GM10248 (cell line): ENCODE data around the gene USP10.

Experiments
- CTCF ChIA-PET: fragments of 300-600 bp; sonication (Branson Sonifier 250); formaldehyde crosslinking; extraction: SDS; loops from one replicate; lab custom pipeline; 2021; ENCODE audit warnings: antibody characterized with exemption; lab: Yijun Ruan, JAX
- POLR2A ChIA-PET: fragments of 350-650 bp; sonication (Branson Sonifier 250); formaldehyde crosslinking; extraction: SDS; loops from one replicate; lab custom pipeline; 2020; ENCODE audit warnings: antibody characterized with exemption; lab: Yijun Ruan, JAX
- DNase-seq: peaks from one replicate; pipeline ENCODE4 v3.0.0; 2012; ENCODE audit errors: extremely low spot score
- TF ChIP-seq, protein P1 (sequence below): IDR thresholded peaks from 2 replicates; pipeline ENCODE4 v1.5.1; 2012; ENCODE audit warnings: mild to moderate bottlenecking, low read depth; ENCODE audit errors: extremely low read depth, missing control alignments, control extremely low read depth

USP10 gene

DNA sequence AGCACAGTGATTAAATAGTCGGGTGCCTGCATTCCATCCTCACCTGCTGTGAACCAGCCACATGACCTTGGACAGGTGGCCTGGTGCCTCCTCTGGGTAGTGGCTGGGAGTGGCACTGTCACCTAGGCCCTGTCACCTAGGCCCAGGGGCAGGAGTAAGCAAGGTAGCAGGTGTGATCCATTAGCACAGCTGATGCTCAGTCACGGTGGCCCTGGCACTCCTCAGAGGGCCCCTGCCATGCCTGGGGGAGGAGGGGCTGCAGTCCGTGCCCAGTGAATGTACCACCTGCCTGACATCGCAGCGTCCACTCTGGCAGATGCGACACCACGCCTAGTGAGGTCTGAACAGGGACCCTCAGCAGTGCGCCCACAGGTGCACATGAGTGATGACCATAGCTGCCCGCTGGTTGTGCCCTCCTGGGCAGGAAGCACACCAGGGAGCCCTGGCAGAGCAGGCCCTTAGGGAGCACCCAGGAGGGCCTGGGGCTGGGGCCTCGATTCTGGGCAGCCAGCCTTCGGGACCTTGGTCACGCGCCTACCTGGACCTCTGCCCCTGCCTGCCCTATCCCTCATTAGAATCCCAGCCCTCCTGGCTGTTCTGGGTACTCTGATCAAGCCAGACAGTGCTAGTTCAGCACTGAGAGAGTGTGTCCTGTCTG, 86.9 kb downstream of the USP10 start:
- POLR2A ChIA-PET: no interaction called here
- CTCF ChIA-PET: interaction anchor here (0.9 kb wide), 1 partner anchor 185 kb away, joined by 3 read pairs; no protein-coding TSS in a partner anchor
- no peak for DNase-seq
- TF ChIP-seq, protein P1, sequence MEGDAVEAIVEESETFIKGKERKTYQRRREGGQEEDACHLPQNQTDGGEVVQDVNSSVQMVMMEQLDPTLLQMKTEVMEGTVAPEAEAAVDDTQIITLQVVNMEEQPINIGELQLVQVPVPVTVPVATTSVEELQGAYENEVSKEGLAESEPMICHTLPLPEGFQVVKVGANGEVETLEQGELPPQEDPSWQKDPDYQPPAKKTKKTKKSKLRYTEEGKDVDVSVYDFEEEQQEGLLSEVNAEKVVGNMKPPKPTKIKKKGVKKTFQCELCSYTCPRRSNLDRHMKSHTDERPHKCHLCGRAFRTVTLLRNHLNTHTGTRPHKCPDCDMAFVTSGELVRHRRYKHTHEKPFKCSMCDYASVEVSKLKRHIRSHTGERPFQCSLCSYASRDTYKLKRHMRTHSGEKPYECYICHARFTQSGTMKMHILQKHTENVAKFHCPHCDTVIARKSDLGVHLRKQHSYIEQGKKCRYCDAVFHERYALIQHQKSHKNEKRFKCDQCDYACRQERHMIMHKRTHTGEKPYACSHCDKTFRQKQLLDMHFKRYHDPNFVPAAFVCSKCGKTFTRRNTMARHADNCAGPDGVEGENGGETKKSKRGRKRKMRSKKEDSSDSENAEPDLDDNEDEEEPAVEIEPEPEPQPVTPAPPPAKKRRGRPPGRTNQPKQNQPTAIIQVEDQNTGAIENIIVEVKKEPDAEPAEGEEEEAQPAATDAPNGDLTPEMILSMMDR: no peak

DNA sequence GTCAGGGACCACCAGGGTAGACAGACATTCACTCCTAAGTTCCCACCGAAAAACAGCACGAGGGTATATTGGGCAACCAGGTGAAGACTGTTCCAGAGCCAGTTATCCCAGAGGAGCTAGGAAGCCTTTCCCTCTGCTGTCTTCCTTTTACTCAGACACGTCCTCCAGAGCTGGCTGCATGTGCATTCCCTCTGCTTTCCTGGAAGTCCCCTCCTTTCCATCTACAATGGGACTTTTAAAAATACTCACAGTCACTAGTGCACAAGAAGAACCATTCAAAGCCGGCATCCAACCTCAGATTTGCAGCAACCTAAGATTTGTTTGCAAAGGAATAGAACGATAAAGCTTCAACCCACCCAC, 87.4 kb downstream of the USP10 start:
- POLR2A ChIA-PET: no interaction called here
- CTCF ChIA-PET: interaction anchor here (0.9 kb wide), 1 partner anchor 184 kb away, joined by 3 read pairs; no protein-coding TSS in a partner anchor
- no peak for DNase-seq
- TF ChIP-seq, protein P1: no peak

DNA sequence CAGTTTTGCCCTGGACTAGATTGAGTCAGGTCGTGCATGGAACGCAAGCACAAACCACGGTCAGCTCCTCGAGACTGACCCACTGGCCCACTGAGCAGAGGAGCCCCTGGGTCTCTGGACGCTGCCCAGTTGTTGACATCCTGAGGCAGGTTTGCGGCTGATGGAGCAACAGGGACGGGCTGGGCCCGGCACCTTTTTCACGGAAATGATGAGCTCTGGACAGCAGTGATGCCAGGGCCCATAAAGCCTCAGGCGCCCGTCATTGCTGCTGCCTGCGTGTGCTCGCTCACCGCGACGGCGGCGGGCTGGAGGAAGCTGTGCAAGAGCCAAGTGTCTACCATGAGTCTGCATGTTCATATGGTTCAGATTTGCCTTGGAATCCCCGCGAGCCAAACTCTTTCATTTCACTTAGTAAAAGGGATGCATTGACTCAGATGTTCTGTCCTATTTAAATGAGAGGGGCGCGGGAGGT, 89.2 kb downstream of the USP10 start:
- ChIA-PET CTCF (no interaction called here), POLR2A (no interaction called here)
- no peak for DNase-seq
- TF ChIP-seq, protein P1: no peak

DNA sequence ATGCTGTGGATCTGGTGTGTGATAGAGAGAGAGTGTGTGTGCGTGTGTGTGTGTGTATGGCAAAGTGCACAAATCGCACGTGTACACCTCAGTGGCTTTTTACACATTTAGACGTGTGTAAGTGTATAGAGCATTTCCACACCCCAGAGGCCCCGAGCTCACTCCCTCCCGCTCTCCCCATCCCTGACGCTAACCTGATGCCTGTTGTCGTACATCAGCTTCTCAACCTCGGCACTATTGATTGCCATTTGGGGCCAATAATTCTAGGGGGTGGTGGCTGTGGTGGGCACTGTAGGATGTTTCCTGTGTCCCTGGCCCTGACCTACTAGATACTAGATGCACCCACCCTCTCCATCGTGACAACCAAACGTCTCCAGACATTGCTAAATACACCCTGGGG, 89.6 kb downstream of the USP10 start:
- TF ChIP-seq, protein P1: no peak
- no peak for DNase-seq
- CTCF ChIA-PET: no interaction called here
- POLR2A ChIA-PET: no interaction called here

DNA sequence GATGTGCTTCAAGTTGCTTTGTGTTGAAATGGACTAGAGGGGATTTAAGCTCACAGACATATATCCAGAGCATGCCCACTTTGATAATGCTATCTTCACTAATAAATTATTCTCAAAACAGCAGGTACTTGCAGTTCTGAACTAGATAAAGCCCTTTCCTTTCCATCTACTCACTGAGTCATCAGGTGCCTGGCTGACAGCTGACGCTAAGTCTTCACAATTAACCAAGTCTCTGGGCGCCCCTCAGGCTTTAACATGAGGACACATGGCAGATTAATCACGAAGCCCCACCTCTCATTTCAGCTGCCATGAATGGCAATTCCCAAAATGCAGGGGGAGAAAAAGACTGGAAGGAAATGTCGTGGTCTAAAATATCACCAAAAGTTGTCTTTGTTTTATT, 90.5 kb downstream of the USP10 start:
- CTCF ChIA-PET: no interaction called here
- TF ChIP-seq, protein P1: no peak
- POLR2A ChIA-PET: no interaction called here
- DNase-seq: no peak

DNA sequence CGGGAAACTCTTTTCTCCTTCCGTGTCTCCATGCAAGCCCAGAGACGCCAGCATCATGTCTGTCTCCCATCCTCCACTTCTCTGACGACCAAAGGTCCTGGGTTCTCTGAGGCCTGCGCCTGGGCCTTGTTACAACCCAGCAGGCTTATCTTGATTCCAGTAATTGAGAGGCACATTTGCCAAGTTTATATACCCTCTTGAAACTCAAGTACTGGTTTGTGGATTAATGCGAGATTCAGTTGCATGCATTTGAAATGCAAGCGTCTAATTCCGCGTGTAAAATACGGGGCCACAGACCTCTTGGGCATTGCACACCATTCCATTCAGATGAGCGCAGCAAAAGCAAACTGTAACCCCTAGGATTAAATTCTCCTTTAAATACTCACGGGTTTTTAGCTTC, 91.3 kb downstream of the USP10 start:
- CTCF ChIA-PET: interaction anchor here (2.1 kb wide), 1 partner anchor 10 kb away, joined by 5 read pairs; no protein-coding TSS in a partner anchor
- TF ChIP-seq, protein P1: no peak
- no peak for DNase-seq
- POLR2A ChIA-PET: no interaction called here
